Epithelial cell of proximal tubule (primary cell): ENCODE results near the gene ZNF155. TPM values are rescaled to one million over a fixed set of nuclear protein-coding genes. Genes with fewer than 3 reads are reported as not detected.

ENCODE experiments used
- DNase-seq: peaks from one replicate; pipeline ENCODE4 v3.0.0-alpha.2; 2011; ENCODE audit warnings: low read depth
- H3K4me3 ChIP-seq: 2 replicates; pipeline ENCODE4 v1.5.1; 2011; ENCODE audit warnings: low read depth, mild to moderate bottlenecking, low read length
- CTCF ChIP-seq: conservative IDR thresholded peaks from 2 replicates; pipeline ENCODE4 v1.5.1; 2012; ENCODE audit warnings: low read depth, mild to moderate bottlenecking, low read length
- total RNA-seq: library from RNA; depleted of rRNA; stranded (reverse); fragments of >200 nt; gene quantifications from 2 replicates; pipeline ENCODE4 v1.2.3, GENCODE V29; 2015

ZNF155 gene
- total RNA-seq, 1 donor from 2014 or later, result 2.8 TPM

- no peak overlapping the region for H3K4me3 ChIP-seq
- TF ChIP-seq CTCF, result no peak
- DNase-seq, result no peak
These were observed 48.1 kb downstream of the ZNF155 start for GRCh38 chr19:44032001-44032610.

GRCh38 chr19:44042147-44042546, 58.2 kb downstream of the ZNF155 start:
- TF ChIP-seq CTCF, result no peak
- H3K4me3 ChIP-seq, result no peak overlapping the region
- DNase-seq, result no peak

Other genes with a start within 250 kb of the ZNF155 start
- gene SMG9, start 229.2 kb upstream of the ZNF155 start, total RNA-seq, result 15.8 and 29.9 TPM in 2 replicates
- gene KCNN4, start 203.2 kb upstream of the ZNF155 start, total RNA-seq, result 8.3 and 11.6 TPM in 2 replicates
- gene LYPD5, start 181.7 kb upstream of the ZNF155 start, total RNA-seq, result 1.2 TPM in 1 of 2 replicates, not detected in the other
- gene ZNF283, start 156.9 kb upstream of the ZNF155 start, total RNA-seq, result 2.9 and 3.5 TPM in 2 replicates
- 1.2 and 1.5 TPM in 2 replicates for gene ZNF404, start 100.2 kb upstream of the ZNF155 start, total RNA-seq
- 3.3 and 4.8 TPM in 2 replicates for gene ZNF45, start 48.9 kb upstream of the ZNF155 start, total RNA-seq
- gene ZNF221, start 33.0 kb upstream of the ZNF155 start, total RNA-seq, result 2.5 and 5.6 TPM in 2 replicates
- gene ZNF230, start 18.8 kb downstream of the ZNF155 start, total RNA-seq, result 1.7 TPM in 2 replicates
- 2.7 and 3.7 TPM in 2 replicates for gene ZNF222, start 41.2 kb downstream of the ZNF155 start, total RNA-seq
- gene ZNF223, start 67.8 kb downstream of the ZNF155 start, total RNA-seq, result 3.3 TPM in 2 replicates
- 0.81 and 1.3 TPM in 2 replicates for gene ZNF284, start 88.0 kb downstream of the ZNF155 start, total RNA-seq
- gene ZNF224, start 110.2 kb downstream of the ZNF155 start, total RNA-seq, result 5.8 and 8.0 TPM in 2 replicates
- 0.63 and 2.6 TPM in 2 replicates for gene ZNF225, start 129.2 kb downstream of the ZNF155 start, total RNA-seq
- gene ZNF234, start 157.4 kb downstream of the ZNF155 start, total RNA-seq, result 2.3 and 2.9 TPM in 2 replicates
- 9.0 and 12.2 TPM in 2 replicates for gene ZNF226, start 180.9 kb downstream of the ZNF155 start, total RNA-seq
- 2.9 and 4.7 TPM in 2 replicates for gene ZNF227, start 228.3 kb downstream of the ZNF155 start, total RNA-seq